Naive thymus-derived CD8-positive, alpha-beta T cell (primary cell): ENCODE measurements around the gene TFEC. TPM values are rescaled to one million over a fixed set of nuclear protein-coding genes. Genes with fewer than 3 reads are reported as not detected.

Source experiments
- ATAC-seq, 2 donors: fragments of 150-1000 bp; cut with Tn5 transposase in 1 of 2; sonication (Bioruptor Pico), chemical (Tn5 transposase) in 1 of 2; 1 replicate in 1 of 2; 2 replicates in 1 of 2; pipeline ENCODE4 v1.10.0; 2021; ENCODE audit warnings: mild to moderate bottlenecking in 2 of 2, moderate library complexity in 2 of 2
- POLR2A ChIA-PET: fragments of 350-600 bp; sonication (Branson Sonifier 250); formaldehyde crosslinking; loops from one replicate; lab custom pipeline; 2021; ENCODE audit warnings: antibody characterized with exemption; lab: Charles Lee
- DNase-seq, 10 donors: peaks; one replicate each; pipeline versions ENCODE4 v3.0.0 to v3.0.0-alpha.2; 2020 to 2022
- H3K27ac Mint-ChIP-seq, 10 donors: one replicate each; pipeline ENCODE4 v1.8.0; 2020 to 2022; ENCODE audit warnings: mild to moderate bottlenecking in 10 of 10, mixed read lengths in 10 of 10, moderate library complexity in 4 of 10, inconsistent platforms in 1 of 10
- H3K27me3 Mint-ChIP-seq, 5 donors: one replicate each; pipeline ENCODE4 v1.8.0; 2021 to 2022; ENCODE audit warnings: mixed read lengths in 5 of 5
- H3K36me3 Mint-ChIP-seq, 3 donors: one replicate each; pipeline ENCODE4 v1.8.0; 2020 to 2022; ENCODE audit warnings: mixed read lengths in 3 of 3, mild to moderate bottlenecking in 2 of 3, inconsistent platforms in 1 of 3
- H3K4me1 Mint-ChIP-seq, 4 donors: one replicate each; pipeline ENCODE4 v1.8.0; 2021 to 2022; ENCODE audit warnings: mixed read lengths in 4 of 4
- H3K4me3 Mint-ChIP-seq, 10 donors: one replicate each; pipeline ENCODE4 v1.8.0; 2020 to 2022; ENCODE audit warnings: mild to moderate bottlenecking in 10 of 10, mixed read lengths in 10 of 10, moderate library complexity in 6 of 10, inconsistent platforms in 1 of 10
- H3K9me3 Mint-ChIP-seq, 9 donors: one replicate each; pipeline ENCODE4 v1.8.0; 2020 to 2022; ENCODE audit warnings: mixed read lengths in 9 of 9, mild to moderate bottlenecking in 3 of 9, inconsistent platforms in 1 of 9, moderate library complexity in 1 of 9
- polyA plus RNA-seq, 3 donors: library from polyadenylated mRNA; unstranded; fragments of 300-500 nt; fragmentation: Illumina TruSeq; gene quantifications; one replicate each; pipeline ENCODE4 v1.2.3, GENCODE V29; 2021
- total RNA-seq, 8 experiments: library from RNA in 2 of 8; stranded (reverse) in 2 of 8; gene quantifications; one replicate each; pipeline ENCODE4 v1.2.3 and lab custom pipeline; 2021 to 2026

TFEC gene
- total and polyA plus RNA-seq, 5 experiments from 2014 or later = 0.83 to 0.96 TPM; not detected in 3

DNA sequence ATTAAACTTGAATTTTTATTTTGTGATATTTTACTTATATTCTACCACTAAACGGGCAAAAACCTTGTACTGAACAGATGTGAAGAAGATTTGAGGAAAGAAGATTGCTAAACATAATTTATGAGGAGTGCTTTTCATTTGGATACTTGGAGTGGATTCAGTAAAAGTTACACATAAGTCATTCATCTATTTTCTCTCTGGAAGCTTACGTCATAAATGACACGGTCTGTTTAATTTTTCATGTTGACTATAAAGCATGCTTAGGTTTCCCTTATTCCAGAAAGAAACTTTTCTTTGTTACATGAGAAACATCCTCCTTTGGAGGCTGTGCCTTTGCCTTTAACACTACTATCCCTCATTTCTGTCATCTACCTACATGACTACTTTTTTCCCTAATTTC lies 53.9 kb downstream of the TFEC start:
- H3K27me3 Mint-ChIP-seq = peaks cover 0 to 6% (median 0%) of the 10 kb centered on the region in 5 donors
- no peak overlapping the region for H3K27ac Mint-ChIP-seq
- no peaks in the 10 kb centered on the region for H3K36me3 Mint-ChIP-seq
- POLR2A ChIA-PET = no interaction called here
- no peaks in the 10 kb centered on the region for H3K4me1 Mint-ChIP-seq
- ATAC-seq (no peak), DNase-seq (no peak)
- no peak overlapping the region for H3K4me3 Mint-ChIP-seq
- H3K9me3 Mint-ChIP-seq = peaks cover 0 to 8% (median 0%) of the 10 kb centered on the region in 9 donors

DNA sequence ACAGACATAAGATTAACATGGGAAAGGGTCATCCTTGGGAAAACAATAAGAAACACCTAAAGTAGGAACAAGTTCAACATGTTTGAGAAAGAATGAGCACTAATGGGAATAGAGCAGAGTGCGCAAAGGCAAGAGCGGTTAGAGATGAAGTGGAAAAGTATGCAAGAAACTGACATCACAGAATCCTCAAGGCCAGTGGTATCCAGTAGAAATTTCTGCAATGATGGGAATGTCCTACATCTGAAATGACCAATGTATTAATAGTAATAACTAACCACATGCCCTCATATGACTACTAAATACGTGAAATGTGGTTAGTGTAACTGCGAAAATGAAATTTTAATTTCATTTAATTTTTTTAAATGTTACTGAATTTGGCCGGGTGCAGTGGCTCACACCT lies 54.8 kb downstream of the TFEC start:
- H3K27ac Mint-ChIP-seq = no peak overlapping the region

DNA sequence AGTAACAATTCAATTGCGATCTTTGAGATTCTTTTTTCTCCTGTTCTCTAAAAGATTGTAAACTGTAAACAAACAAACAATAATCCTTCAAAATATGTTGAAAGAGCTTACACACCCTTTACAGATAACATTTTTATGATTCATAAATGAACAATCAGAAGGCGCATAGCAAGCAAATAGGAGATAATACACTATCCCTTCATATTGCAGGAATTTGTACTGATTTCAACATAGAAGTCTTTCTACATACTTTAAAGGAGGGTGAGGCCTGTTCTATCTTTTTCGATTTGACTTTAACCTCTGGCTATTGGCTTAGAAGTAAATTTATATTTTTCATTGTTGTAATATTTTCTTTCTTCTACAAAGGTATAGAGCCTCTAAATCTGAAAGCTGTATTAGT lies 57.2 kb downstream of the TFEC start:
- no peak overlapping the region for H3K4me3 Mint-ChIP-seq
- ATAC-seq = no peak
- POLR2A ChIA-PET = no interaction called here

More for the DNA sequence above, 54.8 kb downstream of the TFEC start:
- DNase-seq (no peak), ATAC-seq (no peak)
- H3K4me1 Mint-ChIP-seq = no peaks in the 10 kb centered on the region
- H3K36me3 Mint-ChIP-seq = no peaks in the 10 kb centered on the region
- H3K27me3 Mint-ChIP-seq = peaks cover 0 to 3% (median 0%) of the 10 kb centered on the region in 5 donors
- POLR2A ChIA-PET = no interaction called here
- H3K4me3 Mint-ChIP-seq = no peak overlapping the region
- H3K9me3 Mint-ChIP-seq = no peaks in the 10 kb centered on the region

DNA sequence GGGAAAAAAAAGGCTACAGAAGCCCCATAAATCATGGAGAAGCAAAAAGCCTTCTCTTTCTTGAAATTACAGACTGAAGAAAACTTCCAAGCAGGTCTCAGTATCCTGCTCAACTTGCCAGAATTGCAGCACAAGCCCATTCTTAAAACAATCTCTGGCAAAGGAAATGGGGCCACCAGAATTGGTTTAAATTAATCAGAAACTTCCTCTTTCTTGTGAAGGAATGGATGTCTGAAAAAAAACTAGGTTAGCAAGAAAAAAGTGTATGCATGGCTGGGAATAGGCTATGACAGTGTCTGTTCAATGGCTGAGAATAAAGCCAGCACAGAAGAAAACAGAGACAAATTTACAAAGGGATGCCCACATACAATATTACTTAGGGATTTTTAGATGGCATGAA lies 59.1 kb downstream of the TFEC start:
- Mint-ChIP-seq H3K36me3 (no peaks in the 10 kb centered on the region), H3K27ac (no peak overlapping the region), H3K9me3 (peaks cover 0 to 2% (median 0%) of the 10 kb centered on the region in 9 donors), H3K4me3 (no peak overlapping the region), H3K27me3 (peaks cover 0 to 3% (median 0%) of the 10 kb centered on the region in 5 donors), H3K4me1 (no peaks in the 10 kb centered on the region)
- POLR2A ChIA-PET = no interaction called here
- DNase-seq (no peak), ATAC-seq (no peak)

More for the DNA sequence above, 57.2 kb downstream of the TFEC start:
- no peak for DNase-seq
- Mint-ChIP-seq H3K27ac (no peak overlapping the region), H3K9me3 (peaks cover 0 to 2% (median 0%) of the 10 kb centered on the region in 9 donors), H3K36me3 (no peaks in the 10 kb centered on the region), H3K27me3 (peaks cover 0 to 3% (median 0%) of the 10 kb centered on the region in 5 donors), H3K4me1 (no peaks in the 10 kb centered on the region)

DNA sequence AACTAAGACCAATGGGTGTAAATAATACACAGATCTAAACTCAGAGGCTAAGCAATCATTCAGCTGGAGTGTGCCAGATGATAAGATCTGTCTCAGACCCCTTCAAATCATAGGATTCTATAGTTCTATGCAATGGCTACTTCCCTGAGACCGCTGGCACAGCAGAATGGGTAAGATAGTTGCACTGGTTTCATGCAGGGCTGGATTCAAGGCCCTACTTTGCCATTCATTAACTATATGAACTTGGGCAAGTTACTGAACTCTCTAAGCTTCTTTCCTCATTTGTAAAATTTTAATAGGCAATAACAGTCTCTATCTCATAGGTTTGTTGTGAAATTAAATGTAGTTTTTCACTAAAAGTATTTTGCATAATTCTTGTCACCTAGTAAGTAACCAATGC lies 62.0 kb downstream of the TFEC start:
- no peak for DNase-seq
- no peak for ATAC-seq
- no peak overlapping the region for H3K27ac Mint-ChIP-seq
- H3K4me3 Mint-ChIP-seq = no peak overlapping the region
- POLR2A ChIA-PET = no interaction called here
- H3K27me3 Mint-ChIP-seq = no peaks in the 10 kb centered on the region
- no peaks in the 10 kb centered on the region for H3K4me1 Mint-ChIP-seq
- no peaks in the 10 kb centered on the region for H3K36me3 Mint-ChIP-seq
- peaks cover 0 to 2% (median 0%) of the 10 kb centered on the region in 9 donors for H3K9me3 Mint-ChIP-seq

DNA sequence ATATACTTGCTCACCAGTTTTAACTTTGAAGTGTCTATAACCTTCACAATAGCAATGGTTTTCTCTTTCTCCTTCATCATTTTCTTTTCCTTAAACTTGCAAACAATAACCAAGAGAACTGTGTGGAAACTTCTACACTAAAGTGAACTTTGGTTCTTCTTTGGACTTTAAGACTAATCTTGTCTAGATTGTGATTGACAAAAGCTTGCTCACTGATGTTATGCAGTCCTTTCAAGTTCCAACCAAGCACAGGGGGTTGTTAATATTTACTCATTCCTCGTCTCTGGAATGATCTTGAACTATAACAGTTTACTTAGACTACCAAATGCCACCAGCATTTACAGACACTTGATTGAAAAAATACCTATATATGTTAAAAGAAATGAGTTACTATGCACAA lies 62.4 kb downstream of the TFEC start:
- Mint-ChIP-seq H3K4me1 (no peaks in the 10 kb centered on the region), H3K36me3 (no peaks in the 10 kb centered on the region), H3K9me3 (peaks cover 0 to 2% (median 0%) of the 10 kb centered on the region in 9 donors), H3K27me3 (no peaks in the 10 kb centered on the region), H3K4me3 (no peak overlapping the region), H3K27ac (no peak overlapping the region)
- DNase-seq (no peak), ATAC-seq (no peak)
- POLR2A ChIA-PET = no interaction called here

DNA sequence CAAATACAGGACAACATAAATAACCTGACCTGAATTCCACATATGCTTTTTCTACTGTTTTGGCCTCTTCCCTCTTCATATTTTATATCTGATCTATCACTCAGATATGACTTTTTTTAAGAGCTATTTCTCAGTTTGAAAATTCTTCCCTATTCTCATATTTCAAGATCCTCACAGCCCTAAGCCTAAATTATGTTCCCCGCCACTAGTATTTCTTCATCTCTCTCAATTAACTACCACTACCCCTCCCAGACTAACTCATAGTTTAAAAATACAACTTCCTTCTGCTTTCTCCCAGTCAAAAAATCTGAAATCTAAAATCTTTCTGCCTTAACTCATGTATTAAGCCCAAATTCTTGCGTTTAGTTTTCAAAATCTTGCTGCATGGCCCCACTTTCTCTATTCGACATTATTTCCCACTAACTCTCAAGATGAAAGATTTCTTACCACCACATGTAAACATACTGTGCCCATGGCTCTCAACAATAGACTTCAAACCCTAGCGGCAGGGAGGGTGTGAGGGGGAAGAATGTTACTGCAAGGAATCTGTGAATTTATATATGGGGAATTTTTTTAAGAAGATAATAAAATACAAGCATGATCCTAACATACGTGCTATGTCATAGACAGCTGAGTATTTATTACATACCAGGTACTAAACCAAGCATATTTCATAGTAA lies 64.6 kb downstream of the TFEC start:
- Mint-ChIP-seq H3K27ac (no peak overlapping the region), H3K4me1 (no peaks in the 10 kb centered on the region), H3K9me3 (peaks cover 0 to 2% (median 0%) of the 10 kb centered on the region in 9 donors), H3K36me3 (no peaks in the 10 kb centered on the region), H3K27me3 (no peaks in the 10 kb centered on the region), H3K4me3 (no peak overlapping the region)
- ATAC-seq (no peak), DNase-seq (no peak)
- POLR2A ChIA-PET = no interaction called here

DNA sequence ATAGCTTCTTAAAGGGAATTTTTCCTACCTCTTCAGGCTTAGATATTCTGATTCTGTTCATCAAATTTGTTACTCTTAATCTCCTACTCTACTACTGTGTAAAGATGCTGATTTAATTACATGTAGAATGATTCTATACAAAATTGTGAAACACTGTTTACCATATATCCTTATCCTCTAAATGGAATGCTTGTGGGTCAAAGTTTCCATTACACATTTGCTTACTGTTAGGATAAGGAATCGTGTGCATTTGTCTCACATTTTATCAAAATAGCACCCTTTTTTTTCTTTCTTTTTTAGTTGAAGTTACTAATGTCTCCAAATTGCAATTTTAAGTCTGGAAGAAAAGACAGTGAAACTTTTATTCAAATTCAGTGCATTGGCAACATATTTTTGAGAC lies 65.3 kb downstream of the TFEC start:
- no peaks in the 10 kb centered on the region for H3K27me3 Mint-ChIP-seq
- no peaks in the 10 kb centered on the region for H3K4me1 Mint-ChIP-seq
- H3K36me3 Mint-ChIP-seq = no peaks in the 10 kb centered on the region
- ATAC-seq (no peak), DNase-seq (no peak)
- H3K27ac Mint-ChIP-seq = no peak overlapping the region
- POLR2A ChIA-PET = no interaction called here
- no peak overlapping the region for H3K4me3 Mint-ChIP-seq
- H3K9me3 Mint-ChIP-seq = peaks cover 0 to 2% (median 0%) of the 10 kb centered on the region in 9 donors

DNA sequence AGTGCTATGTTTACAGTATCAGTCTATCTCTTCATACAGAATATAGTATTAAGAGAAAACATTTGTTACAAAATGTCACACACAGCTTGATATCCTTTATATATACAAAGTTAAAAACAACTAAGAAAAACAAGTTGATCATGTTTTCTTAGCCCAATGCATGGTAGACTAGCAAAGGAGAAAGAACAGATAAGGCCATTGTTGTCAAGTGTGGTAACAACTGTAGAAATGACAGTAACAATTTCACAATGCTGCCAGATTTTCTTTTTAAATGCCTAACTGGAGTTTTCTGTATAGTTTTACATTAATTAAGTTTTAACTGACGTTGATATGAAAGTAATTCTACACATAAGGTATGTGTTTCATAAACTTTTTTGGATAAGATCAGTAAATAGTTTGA lies 65.8 kb downstream of the TFEC start:
- DNase-seq (no peak), ATAC-seq (no peak)
- Mint-ChIP-seq H3K4me1 (no peaks in the 10 kb centered on the region), H3K27ac (no peak overlapping the region), H3K4me3 (no peak overlapping the region), H3K36me3 (no peaks in the 10 kb centered on the region), H3K9me3 (peaks cover 0 to 3% (median 0%) of the 10 kb centered on the region in 9 donors), H3K27me3 (no peaks in the 10 kb centered on the region)
- POLR2A ChIA-PET = no interaction called here

DNA sequence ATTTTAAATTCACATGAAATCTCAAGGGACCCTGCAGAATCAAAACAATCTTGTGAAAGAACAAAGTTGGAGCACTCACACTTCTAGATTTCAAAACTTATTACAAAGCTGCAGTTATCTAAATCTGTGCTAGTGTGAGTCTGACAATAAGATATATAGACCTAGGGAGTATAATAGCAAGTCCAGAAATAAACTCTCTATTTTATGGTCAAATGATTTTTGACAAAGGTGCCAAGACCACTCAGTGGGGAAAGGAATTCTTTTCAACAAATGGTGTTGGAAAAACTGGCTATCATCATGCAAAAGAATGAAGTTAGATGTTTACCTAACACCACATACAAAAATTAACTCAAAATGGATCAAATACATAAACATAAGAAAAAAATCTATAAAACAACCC lies 68.2 kb downstream of the TFEC start:
- Mint-ChIP-seq H3K27me3 (no peaks in the 10 kb centered on the region), H3K4me3 (no peak overlapping the region), H3K27ac (no peak overlapping the region), H3K36me3 (no peaks in the 10 kb centered on the region), H3K9me3 (peaks cover 0 to 11% (median 1%) of the 10 kb centered on the region in 9 donors), H3K4me1 (no peaks in the 10 kb centered on the region)
- ATAC-seq (no peak), DNase-seq (no peak)
- POLR2A ChIA-PET = no interaction called here

DNA sequence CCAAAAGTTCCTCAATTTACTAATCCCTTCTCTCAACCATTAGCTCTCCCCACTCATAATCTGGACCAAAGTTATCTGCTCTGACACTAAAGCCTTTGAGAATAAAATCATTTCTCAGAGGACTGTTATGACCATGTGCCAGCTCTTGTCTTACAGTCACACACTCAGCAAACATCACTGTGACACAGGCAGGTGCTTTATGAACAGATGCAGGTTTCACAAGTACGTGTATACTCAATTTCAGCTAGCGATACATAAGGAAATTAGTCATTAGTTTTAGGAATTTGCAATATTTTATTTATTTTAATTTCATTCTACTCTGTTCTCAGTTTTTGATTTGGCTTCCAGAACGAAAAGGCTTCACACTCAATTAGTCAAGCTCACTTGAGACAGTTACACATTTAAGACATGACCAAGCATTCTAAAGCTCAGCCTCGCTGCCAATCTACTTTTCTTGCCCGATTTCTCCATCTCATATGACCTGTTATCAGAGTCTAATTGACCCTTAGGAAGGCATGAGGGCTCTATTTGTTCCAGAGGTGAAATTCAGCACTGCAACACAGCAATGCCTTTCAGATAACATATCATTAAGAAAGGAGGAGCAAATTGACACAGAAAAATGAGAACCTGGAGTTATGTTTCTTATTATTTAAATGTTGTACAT lies 76.8 kb downstream of the TFEC start:
- Mint-ChIP-seq H3K36me3 (no peaks in the 10 kb centered on the region), H3K4me1 (no peaks in the 10 kb centered on the region), H3K9me3 (no peaks in the 10 kb centered on the region), H3K27ac (no peak overlapping the region), H3K27me3 (no peaks in the 10 kb centered on the region), H3K4me3 (no peak overlapping the region)
- no peak for DNase-seq
- ATAC-seq = no peak
- POLR2A ChIA-PET = no interaction called here

DNA sequence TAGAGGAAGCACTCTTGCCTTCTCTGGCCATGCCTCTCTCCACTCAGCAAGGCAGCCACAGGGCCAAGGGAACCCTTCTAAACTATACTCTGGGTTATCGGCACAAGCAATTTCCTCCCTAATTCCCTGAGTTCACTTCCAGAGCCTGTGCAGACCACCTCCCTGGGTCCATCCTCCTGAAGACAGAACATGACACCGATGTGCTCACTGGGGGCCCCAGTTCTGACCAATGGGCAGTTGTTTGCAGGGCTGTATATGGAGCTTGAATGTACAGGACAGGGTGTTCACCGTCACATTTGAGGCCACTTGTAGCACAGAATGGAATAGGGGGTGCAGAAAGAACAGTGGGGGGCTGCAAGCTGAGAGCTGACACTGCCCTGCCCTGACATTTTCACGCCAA lies 77.7 kb downstream of the TFEC start:
- DNase-seq (no peak), ATAC-seq (peak in 1 of 2 donors; percentile 18)
- Mint-ChIP-seq H3K36me3 (no peaks in the 10 kb centered on the region), H3K4me3 (no peak overlapping the region), H3K9me3 (no peaks in the 10 kb centered on the region), H3K27me3 (no peaks in the 10 kb centered on the region), H3K4me1 (no peaks in the 10 kb centered on the region), H3K27ac (no peak overlapping the region)
- POLR2A ChIA-PET = no interaction called here

DNA sequence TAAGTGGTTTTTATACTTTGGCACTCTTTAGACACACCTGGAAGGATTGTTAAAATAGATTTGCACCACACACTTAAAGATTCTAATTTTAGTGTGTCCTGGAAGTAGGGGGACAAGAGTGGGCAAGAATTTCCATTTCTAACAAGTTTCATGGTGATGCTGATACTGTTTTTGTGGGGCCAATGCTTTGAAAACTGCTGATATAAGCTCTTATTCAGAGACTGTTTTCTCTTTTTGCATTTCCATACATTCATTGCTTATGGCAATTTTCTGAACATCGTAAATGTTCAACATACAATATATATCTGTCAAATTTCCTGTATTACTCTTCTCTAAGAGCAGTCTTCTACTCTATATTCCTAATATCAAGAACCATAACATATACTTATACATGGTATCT lies 79.0 kb downstream of the TFEC start:
- H3K4me1 Mint-ChIP-seq = no peaks in the 10 kb centered on the region
- ATAC-seq (no peak), DNase-seq (no peak)

More for the DNA sequence above, 79.0 kb downstream of the TFEC start:
- Mint-ChIP-seq H3K9me3 (no peaks in the 10 kb centered on the region), H3K27me3 (no peaks in the 10 kb centered on the region), H3K4me3 (no peak overlapping the region), H3K36me3 (no peaks in the 10 kb centered on the region), H3K27ac (no peak overlapping the region)
- POLR2A ChIA-PET = no interaction called here
